Gastrocnemius medialis (tissue), 4 donors: ENCODE measurements around the gene ELK4. TPM values are rescaled to one million over a fixed set of nuclear protein-coding genes. Genes with fewer than 3 reads are reported as not detected.
"Not testable (repeated sequence)": the region's sequence is repeated elsewhere in the genome, so short reads cannot be mapped to it uniquely, and the experiment has no call there.

Source experiments
- ATAC-seq, 2 donors: fragments of 150-250 bp; one replicate each; pipeline ENCODE4 v1.9.1; 2016
- DNase-seq, 2 donors: peaks; one replicate each; pipeline ENCODE4 v3.0.0-alpha.2; 2019
- H3K27ac ChIP-seq, 4 donors: fragments of 200-600 bp; sonication (generic); 1 replicate in 1 of 4; 2 replicates in 3 of 4; pipeline ENCODE4 v1.5.1; 2016 to 2018; ENCODE audit warnings: mild to moderate bottlenecking in 2 of 4, moderate library complexity in 1 of 4
- H3K27me3 ChIP-seq, 3 donors: fragments of 200-600 bp; sonication (generic) in 2 of 3; 1 replicate in 1 of 3; 2 replicates in 2 of 3; pipeline versions ENCODE4 v1.5.1 to v1.6.0; 2016 to 2019; ENCODE audit warnings: mild to moderate bottlenecking in 1 of 3, moderate library complexity in 1 of 3
- H3K36me3 ChIP-seq, 2 donors: fragments of 200-600 bp; sonication (generic) in 1 of 2; one replicate each; pipeline ENCODE4 v1.5.1; 2017 to 2018
- H3K4me1 ChIP-seq, 2 donors: fragments of 200-600 bp; sonication (generic) in 1 of 2; one replicate each; pipeline ENCODE4 v1.5.1; 2016 to 2017; ENCODE audit warnings: mild to moderate bottlenecking in 2 of 2
- H3K4me3 ChIP-seq, 4 donors: fragments of 200-600 bp; sonication (generic) in 3 of 4; 1 replicate in 1 of 4; 2 replicates in 3 of 4; pipeline ENCODE4 v1.5.1; 2016 to 2019; ENCODE audit warnings: mild to moderate bottlenecking in 2 of 4
- H3K9me3 ChIP-seq, 3 donors: fragments of 200-600 bp; sonication (generic) in 2 of 3; 1 replicate in 1 of 3; 2 replicates in 2 of 3; pipeline ENCODE4 v1.5.1; 2016 to 2019
- POLR2A ChIP-seq, 2 donors: fragments of 450-650 bp; IDR thresholded peaks; one replicate each; pipeline ENCODE4 v1.6.1; 2017; ENCODE audit warnings: antibody characterized with exemption in 2 of 2, mild to moderate bottlenecking in 2 of 2, moderate library complexity in 2 of 2
- in situ Hi-C, 4 donors: fragments of 200-750 bp; cut with MboI; loops; one replicate each; pipeline versions ENCODE4 v1.15.0 to v1.8.0; 2017; ENCODE audit warnings: low sequenced_read_pairs in 4 of 4
- intact Hi-C: fragments of 100-400 bp; cut with DNase I; formaldehyde crosslinking; loops from one replicate; pipeline ENCODE4 v1.15.1; 2023; ENCODE audit warnings: low total_unique reads
- total RNA-seq, 4 donors: library from RNA; depleted of rRNA; stranded (reverse); fragments of >200 nt; gene quantifications; one replicate each; pipeline versions ENCODE4 v1.1.0 to v1.2.3, GENCODE V29; 2016
- TF ChIP-seq, protein P1 (sequence below), 5 experiments: fragments of 450-650 bp in 3 of 5; fragments of 200-600 bp in 2 of 5; sonication (generic) in 2 of 5; IDR thresholded peaks in 4 of 5; conservative IDR thresholded peaks in 1 of 5; 1 replicate in 4 of 5; 2 replicates in 1 of 5; pipeline ENCODE4 v1.5.1; 2016 to 2019; ENCODE audit warnings: antibody characterized with exemption in 5 of 5, mild to moderate bottlenecking in 3 of 5, moderate library complexity in 3 of 5

Gene ELK4
- total RNA-seq, 4 donors from 2014 or later, result 17.3 to 24.2 (median 20.1) TPM

DNA sequence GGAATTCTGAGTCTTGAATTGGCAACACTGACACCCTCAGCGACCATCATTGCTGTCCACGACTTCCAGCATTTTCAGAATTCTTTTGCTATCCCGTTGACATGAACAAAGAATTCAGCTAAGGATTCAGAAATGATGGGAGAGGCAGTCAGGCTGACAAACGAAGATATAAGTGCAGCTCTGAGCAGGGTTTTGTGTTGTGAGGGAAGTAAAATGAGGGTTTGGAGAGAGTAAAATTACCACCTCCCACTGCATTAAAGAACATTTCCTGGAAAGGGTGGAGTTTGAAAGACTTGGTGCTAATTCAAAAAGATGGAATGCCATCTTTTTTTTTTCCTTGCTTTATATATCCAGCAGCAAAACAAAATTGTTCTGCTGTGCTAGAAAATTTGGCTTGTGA is 4.9 kb upstream of the ELK4 start:
- DNase-seq (no peak), ATAC-seq (no peak)
- no peak overlapping the region for H3K4me3 ChIP-seq
- H3K27me3 ChIP-seq, result no peaks in the 10 kb centered on the region
- intact Hi-C loops (no loop called here), in situ Hi-C loops (no loop called here)
- peaks cover 15 to 25% of the 10 kb centered on the region in 2 donors for H3K4me1 ChIP-seq
- H3K27ac ChIP-seq, result no peak overlapping the region
- no peaks in the 10 kb centered on the region for H3K9me3 ChIP-seq
- TF ChIP-seq, protein P1, sequence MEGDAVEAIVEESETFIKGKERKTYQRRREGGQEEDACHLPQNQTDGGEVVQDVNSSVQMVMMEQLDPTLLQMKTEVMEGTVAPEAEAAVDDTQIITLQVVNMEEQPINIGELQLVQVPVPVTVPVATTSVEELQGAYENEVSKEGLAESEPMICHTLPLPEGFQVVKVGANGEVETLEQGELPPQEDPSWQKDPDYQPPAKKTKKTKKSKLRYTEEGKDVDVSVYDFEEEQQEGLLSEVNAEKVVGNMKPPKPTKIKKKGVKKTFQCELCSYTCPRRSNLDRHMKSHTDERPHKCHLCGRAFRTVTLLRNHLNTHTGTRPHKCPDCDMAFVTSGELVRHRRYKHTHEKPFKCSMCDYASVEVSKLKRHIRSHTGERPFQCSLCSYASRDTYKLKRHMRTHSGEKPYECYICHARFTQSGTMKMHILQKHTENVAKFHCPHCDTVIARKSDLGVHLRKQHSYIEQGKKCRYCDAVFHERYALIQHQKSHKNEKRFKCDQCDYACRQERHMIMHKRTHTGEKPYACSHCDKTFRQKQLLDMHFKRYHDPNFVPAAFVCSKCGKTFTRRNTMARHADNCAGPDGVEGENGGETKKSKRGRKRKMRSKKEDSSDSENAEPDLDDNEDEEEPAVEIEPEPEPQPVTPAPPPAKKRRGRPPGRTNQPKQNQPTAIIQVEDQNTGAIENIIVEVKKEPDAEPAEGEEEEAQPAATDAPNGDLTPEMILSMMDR (IDR thresholded peaks at IDR 0.05 in 4 of 5, conservative IDR thresholded peaks at IDR 0.05 in 1 of 5), result no peak
- no peak for TF ChIP-seq POLR2A (IDR thresholded peaks at IDR 0.05)
- no peaks in the 10 kb centered on the region for H3K36me3 ChIP-seq

DNA sequence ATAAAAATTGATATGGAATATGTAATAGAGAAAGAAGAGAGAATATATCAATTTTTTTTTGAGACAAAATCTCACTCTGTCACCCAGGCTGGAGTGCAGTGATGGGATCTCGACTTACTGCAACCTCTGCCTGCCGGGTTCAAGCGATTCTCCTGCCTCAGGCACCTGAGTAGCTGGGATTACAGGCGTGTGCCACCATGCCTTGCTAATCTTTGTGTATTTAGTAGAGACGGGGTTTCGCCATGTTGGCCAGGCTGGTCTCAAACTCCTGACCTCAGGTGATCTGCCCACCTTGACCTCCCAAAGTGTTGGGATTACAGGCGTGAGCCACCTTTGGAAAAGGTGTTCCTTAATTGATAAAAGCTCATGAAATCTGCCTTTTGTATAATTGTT is 4.3 kb upstream of the ELK4 start:
- H3K27me3 ChIP-seq, H3K27ac ChIP-seq, H3K36me3 ChIP-seq, ATAC-seq, H3K4me3 ChIP-seq, intact Hi-C loops, H3K9me3 ChIP-seq, in situ Hi-C loops, DNase-seq: not testable (repeated sequence)
- peaks cover 15 to 25% of the 10 kb centered on the region in 2 donors for H3K4me1 ChIP-seq

DNA sequence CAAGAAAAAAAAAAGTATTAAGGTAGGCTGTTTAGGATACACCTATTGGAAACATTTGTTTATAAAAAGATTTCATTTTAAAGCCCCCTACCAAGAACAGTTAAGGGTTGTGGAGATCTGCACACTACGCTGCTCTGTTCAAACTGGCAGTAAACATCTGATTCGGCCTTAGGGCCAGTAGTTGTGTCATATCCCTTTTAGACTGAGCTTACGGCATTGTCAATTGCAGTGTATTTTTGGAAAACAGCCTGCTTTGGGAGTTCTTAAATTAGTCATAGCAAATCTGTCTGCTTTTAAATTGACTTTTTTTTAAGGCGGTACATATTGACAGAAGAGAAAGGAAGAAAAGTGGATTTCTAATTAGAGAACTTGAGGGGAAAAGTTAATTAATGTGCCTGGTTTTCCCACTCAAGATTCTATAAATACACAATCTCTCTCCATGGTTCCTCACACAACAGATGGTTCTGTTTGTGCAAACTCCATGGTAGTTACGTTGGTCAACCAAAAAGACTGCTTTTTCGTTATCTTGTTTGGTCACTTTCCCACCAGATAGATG is 1.7 kb upstream of the ELK4 start:
- TF ChIP-seq, protein P1 (IDR thresholded peaks at IDR 0.05 in 4 of 5, conservative IDR thresholded peaks at IDR 0.05 in 1 of 5), result no peak
- TF ChIP-seq POLR2A (IDR thresholded peaks at IDR 0.05), result peak in 1 of 2 donors; percentile 32
- Histone ChIP-seq H3K36me3 (no peaks in the 10 kb centered on the region), H3K4me1 (peaks cover 33 to 41% of the 10 kb centered on the region in 2 donors), H3K27ac (peak overlapping the region; percentile 93 to 97 (median 96)), H3K27me3 (no peaks in the 10 kb centered on the region), H3K9me3 (no peaks in the 10 kb centered on the region), H3K4me3 (no peak overlapping the region)
- intact Hi-C loops (loop anchor here (2.0 kb wide), 1 partner anchor 115 kb away; no protein-coding TSS in a partner anchor), in situ Hi-C loops (no loop called here)
- DNase-seq (peak in 1 of 2 donors; percentile 6), ATAC-seq (peak in 1 of 2 donors; percentile 35)

DNA sequence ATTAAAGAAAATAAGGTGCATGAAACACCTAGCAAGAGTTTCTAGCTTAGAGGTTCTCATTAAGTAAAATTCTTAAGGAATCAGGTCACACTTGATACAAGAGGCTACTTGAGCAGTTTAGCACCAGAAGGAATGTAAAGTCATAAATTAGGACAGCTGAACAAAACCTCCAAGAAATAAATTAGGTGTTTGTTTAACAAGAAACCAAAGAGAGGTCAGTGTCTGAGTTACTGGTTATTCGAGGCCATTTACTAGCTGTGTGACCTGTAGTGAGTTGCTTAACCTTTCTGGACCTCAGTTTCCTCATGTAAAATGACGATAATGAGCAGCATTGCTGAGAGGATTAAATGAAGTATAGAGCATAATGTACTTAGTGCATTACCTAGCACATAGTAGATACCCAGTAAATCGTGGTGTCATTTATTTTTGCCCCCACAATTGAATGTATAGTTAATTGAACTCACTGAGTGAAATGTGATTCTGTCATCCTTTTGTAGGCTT is 908 bp upstream of the ELK4 start:
- Histone ChIP-seq H3K4me3 (peak overlapping the region; percentile 65 to 78 (median 70)), H3K27me3 (no peaks in the 10 kb centered on the region), H3K27ac (peak overlapping the region; percentile 93 to 97 (median 96)), H3K36me3 (no peaks in the 10 kb centered on the region), H3K4me1 (peaks cover 34 to 46% of the 10 kb centered on the region in 2 donors), H3K9me3 (no peaks in the 10 kb centered on the region)
- no peak for DNase-seq
- intact Hi-C loops (loop anchor here (1.0 to 2.0 kb wide), 4 partner anchors 16 to 116 kb away; no protein-coding TSS in a partner anchor), in situ Hi-C loops (no loop called here)
- TF ChIP-seq POLR2A (IDR thresholded peaks at IDR 0.05), result no peak
- TF ChIP-seq, protein P1 (IDR thresholded peaks at IDR 0.05 in 4 of 5, conservative IDR thresholded peaks at IDR 0.05 in 1 of 5), result no peak
- no peak for ATAC-seq

DNA sequence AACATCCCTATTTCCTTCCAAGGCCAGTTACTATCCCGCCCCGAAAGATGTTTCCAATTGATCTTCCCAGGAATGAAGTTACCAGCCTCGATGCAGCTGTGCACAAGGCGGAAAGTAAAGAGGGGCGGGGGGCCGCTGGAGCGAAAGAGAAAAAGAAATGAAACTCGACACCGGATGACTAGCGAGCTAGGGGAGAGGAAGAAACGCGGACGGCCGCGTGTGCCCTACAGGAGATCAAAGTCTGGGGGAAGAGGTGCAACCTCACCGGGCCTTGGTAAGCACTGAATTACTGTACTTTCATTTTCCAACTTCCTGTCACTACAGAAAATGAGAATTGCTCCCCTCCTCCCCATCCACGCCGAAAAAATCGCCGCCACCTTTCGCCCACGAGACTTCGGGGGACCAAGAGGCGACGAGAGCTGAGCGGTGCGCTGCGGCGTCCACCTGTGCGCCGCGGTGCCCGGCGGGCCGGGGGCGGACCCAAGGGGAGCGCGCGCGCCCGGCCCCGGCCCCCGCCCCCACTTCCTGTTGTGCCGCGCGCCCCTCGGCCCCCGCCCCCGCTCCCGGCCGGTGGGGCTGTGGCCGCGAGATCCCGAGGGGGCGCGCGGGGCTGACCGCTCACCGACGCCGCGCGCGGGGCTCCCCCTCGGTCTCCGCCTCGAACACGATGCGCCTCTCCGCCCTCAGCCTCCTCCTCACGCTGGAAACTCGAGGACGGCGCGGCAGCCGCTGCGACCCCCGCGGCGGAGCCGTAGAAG is 622 bp downstream of the ELK4 start:
- in situ Hi-C loops, result no loop called here
- Histone ChIP-seq H3K36me3 (no peaks in the 10 kb centered on the region), H3K27me3 (no peaks in the 10 kb centered on the region), H3K9me3 (no peaks in the 10 kb centered on the region), H3K27ac (peak overlapping the region; percentile 93 to 97 (median 96)), H3K4me3 (peak overlapping the region; percentile 65 to 90 (median 78)), H3K4me1 (peaks cover 38 to 48% of the 10 kb centered on the region in 2 donors)
- no peak for TF ChIP-seq POLR2A (IDR thresholded peaks at IDR 0.05)
- TF ChIP-seq, protein P1 (IDR thresholded peaks at IDR 0.05 in 4 of 5, conservative IDR thresholded peaks at IDR 0.05 in 1 of 5), result peak in 1 of 5 experiments; percentile 11
- intact Hi-C loops, result no loop called here
- ATAC-seq (peak; percentile 69 to 75), DNase-seq (peak; percentile 32 to 55)
